ENCODE results near the gene PDZD2. TPM values are rescaled to one million over a fixed set of nuclear protein-coding genes. Genes with fewer than 3 reads are reported as not detected.

Gene PDZD2
- total RNA-seq, 4 donors from 2014 or later, result 2.8 to 5.3 (median 4.0) TPM

GRCh38 chr5:32151198-32151597 is 512.3 kb downstream of the PDZD2 start:
- DNase-seq (no peak), ATAC-seq (no peak)
- no peak for TF ChIP-seq CTCF (IDR thresholded peaks at IDR 0.05 in 4 of 5, conservative IDR thresholded peaks at IDR 0.05 in 1 of 5)
- no peak for TF ChIP-seq POLR2A (IDR thresholded peaks at IDR 0.05)
- Histone ChIP-seq H3K36me3 (no peaks in the 10 kb centered on the region), H3K9me3 (no peaks in the 10 kb centered on the region), H3K4me3 (no peak overlapping the region), H3K4me1 (peaks cover 64% of the 10 kb centered on the region in 2 donors), H3K27ac (peak overlapping the region in 3 of 4 donors; percentile 5 to 58 (median 47)), H3K27me3 (no peaks in the 10 kb centered on the region)
- intact Hi-C loops (cut with DNase I; ENCODE audit: low total_unique reads), result no loop called here
- in situ Hi-C loops (cut with MboI; ENCODE audit: low sequenced_read_pairs in 4 of 4), result loop anchor here in 1 of 4 donors (25.0 kb wide), 1 partner anchor 436 kb away; the partner anchor contains the start of gene SUB1

- Histone ChIP-seq H3K4me1 (peaks cover 57 to 67% of the 10 kb centered on the region in 2 donors), H3K27me3 (no peaks in the 10 kb centered on the region), H3K27ac (peak overlapping the region in 3 of 4 donors; percentile 11 to 48 (median 37)), H3K36me3 (no peaks in the 10 kb centered on the region), H3K9me3 (no peaks in the 10 kb centered on the region), H3K4me3 (no peak overlapping the region)
- no peak for TF ChIP-seq CTCF (IDR thresholded peaks at IDR 0.05 in 4 of 5, conservative IDR thresholded peaks at IDR 0.05 in 1 of 5)
- no peak for TF ChIP-seq POLR2A (IDR thresholded peaks at IDR 0.05)
- intact Hi-C loops (cut with DNase I; ENCODE audit: low total_unique reads), result no loop called here
- no peak for ATAC-seq
- in situ Hi-C loops (cut with MboI; ENCODE audit: low sequenced_read_pairs in 4 of 4), result loop anchor here in 1 of 4 donors (25.0 kb wide), 1 partner anchor 434 kb away; the partner anchor contains the start of gene SUB1
- DNase-seq, result no peak
Measured at GRCh38 chr5:32153723-32154122, 514.8 kb downstream of the PDZD2 start.

GRCh38 chr5:32155211-32155610 is 516.3 kb downstream of the PDZD2 start:
- no peaks in the 10 kb centered on the region for H3K36me3 ChIP-seq
- DNase-seq (no peak), ATAC-seq (no peak)
- H3K27ac ChIP-seq, result no peak overlapping the region
- no peaks in the 10 kb centered on the region for H3K27me3 ChIP-seq
- in situ Hi-C loops (cut with MboI; ENCODE audit: low sequenced_read_pairs in 4 of 4), result loop anchor here in 1 of 4 donors (25.0 kb wide), 1 partner anchor 432 kb away; the partner anchor contains the start of gene SUB1
- no peak overlapping the region for H3K4me3 ChIP-seq
- no peaks in the 10 kb centered on the region for H3K9me3 ChIP-seq
- intact Hi-C loops (cut with DNase I; ENCODE audit: low total_unique reads), result no loop called here
- TF ChIP-seq POLR2A (IDR thresholded peaks at IDR 0.05), result no peak
- no peak for TF ChIP-seq CTCF (IDR thresholded peaks at IDR 0.05 in 4 of 5, conservative IDR thresholded peaks at IDR 0.05 in 1 of 5)
- peaks cover 63 to 73% of the 10 kb centered on the region in 2 donors for H3K4me1 ChIP-seq

- H3K36me3 ChIP-seq, result no peaks in the 10 kb centered on the region
- DNase-seq (no peak), ATAC-seq (no peak)
- H3K27ac ChIP-seq, result no peak overlapping the region
- no peak overlapping the region for H3K4me3 ChIP-seq
- H3K4me1 ChIP-seq, result peaks cover 49 to 64% of the 10 kb centered on the region in 2 donors
- in situ Hi-C loops (cut with MboI; ENCODE audit: low sequenced_read_pairs in 4 of 4) (loop anchor here in 1 of 4 donors (25.0 kb wide), 1 partner anchor 431 kb away; the partner anchor contains the start of gene SUB1), intact Hi-C loops (cut with DNase I; ENCODE audit: low total_unique reads) (no loop called here)
- H3K9me3 ChIP-seq, result no peaks in the 10 kb centered on the region
- TF ChIP-seq POLR2A (IDR thresholded peaks at IDR 0.05), result no peak
- TF ChIP-seq CTCF (IDR thresholded peaks at IDR 0.05 in 4 of 5, conservative IDR thresholded peaks at IDR 0.05 in 1 of 5), result no peak
- no peaks in the 10 kb centered on the region for H3K27me3 ChIP-seq
Measured at GRCh38 chr5:32156635-32157034, 517.7 kb downstream of the PDZD2 start.

GRCh38 chr5:32157078-32157477 is 518.1 kb downstream of the PDZD2 start:
- ATAC-seq, result no peak
- peaks cover 47 to 63% of the 10 kb centered on the region in 2 donors for H3K4me1 ChIP-seq
- in situ Hi-C loops (cut with MboI; ENCODE audit: low sequenced_read_pairs in 4 of 4), result loop anchor here in 1 of 4 donors (25.0 kb wide), 1 partner anchor 430 kb away; the partner anchor contains the start of gene SUB1

More at GRCh38 chr5:32157078-32157477, 518.1 kb downstream of the PDZD2 start:
- Histone ChIP-seq H3K27ac (no peak overlapping the region), H3K9me3 (no peaks in the 10 kb centered on the region), H3K36me3 (no peaks in the 10 kb centered on the region), H3K4me3 (no peak overlapping the region), H3K27me3 (no peaks in the 10 kb centered on the region)
- no peak for DNase-seq
- TF ChIP-seq POLR2A (IDR thresholded peaks at IDR 0.05), result no peak
- TF ChIP-seq CTCF (IDR thresholded peaks at IDR 0.05 in 4 of 5, conservative IDR thresholded peaks at IDR 0.05 in 1 of 5), result no peak
- intact Hi-C loops (cut with DNase I; ENCODE audit: low total_unique reads), result no loop called here

Data from gastrocnemius medialis (tissue), 4 donors.